GM23248 (cell line): ENCODE results near the gene ZSCAN18. TPM values are rescaled to one million over a fixed set of nuclear protein-coding genes. Genes with fewer than 3 reads are reported as not detected.

Source experiments
- DNase-seq: peaks from one replicate; pipeline ENCODE4 v3.0.0-alpha.2; 2015
- H2AFZ ChIP-seq: fragments of 200-600 bp; sonication (generic); 2 replicates; pipeline ENCODE4 v1.6.1; 2016; ENCODE audit warnings: antibody characterized with exemption
- H3F3A ChIP-seq: fragments of 200-600 bp; sonication (generic); 2 replicates; pipeline ENCODE4 v1.6.1; 2016; ENCODE audit warnings: mild to moderate bottlenecking, antibody characterized with exemption, mixed run types; ENCODE audit not compliant: insufficient read depth
- H3K27ac ChIP-seq: fragments of 200-600 bp; sonication (generic); 2 replicates; pipeline ENCODE4 v1.5.1; 2016; ENCODE audit warnings: mild to moderate bottlenecking
- H3K27me3 ChIP-seq: fragments of 200-600 bp; sonication (generic); replicated peaks from 2 replicates; pipeline ENCODE4 v1.6.1; 2016; ENCODE audit warnings: mild to moderate bottlenecking; ENCODE audit not compliant: insufficient read depth
- H3K36me3 ChIP-seq: fragments of 200-600 bp; sonication (generic); 2 replicates; pipeline ENCODE4 v1.6.1; 2016; ENCODE audit warnings: low read depth, mild to moderate bottlenecking
- H3K4me1 ChIP-seq: fragments of 200-600 bp; sonication (generic); 2 replicates; pipeline ENCODE4 v1.6.1; 2016; ENCODE audit warnings: mild to moderate bottlenecking; ENCODE audit not compliant: insufficient read depth
- H3K4me2 ChIP-seq: fragments of 200-600 bp; sonication (generic); one replicate; pipeline ENCODE4 v1.6.1; 2016; ENCODE audit warnings: mild to moderate bottlenecking; ENCODE audit not compliant: unreplicated experiment
- H3K4me3 ChIP-seq: fragments of 200-600 bp; sonication (generic); 2 replicates; pipeline ENCODE4 v1.5.1; 2016; ENCODE audit warnings: mild to moderate bottlenecking
- H3K79me2 ChIP-seq: fragments of 200-600 bp; sonication (generic); 2 replicates; pipeline ENCODE4 v1.6.1; 2016; ENCODE audit warnings: mild to moderate bottlenecking; ENCODE audit not compliant: insufficient read depth
- H3K9ac ChIP-seq: fragments of 200-600 bp; sonication (generic); 2 replicates; pipeline ENCODE4 v1.6.1; 2016; ENCODE audit warnings: mild to moderate bottlenecking
- H3K9me2 ChIP-seq: fragments of 200-600 bp; sonication (generic); 2 replicates; pipeline ENCODE4 v1.6.1; 2016; ENCODE audit warnings: mixed run types, mild to moderate bottlenecking, moderate library complexity; ENCODE audit not compliant: insufficient read depth
- H3K9me3 ChIP-seq: fragments of 200-600 bp; sonication (generic); one replicate; pipeline ENCODE4 v1.6.1; 2017; ENCODE audit warnings: low read depth
- H4K20me1 ChIP-seq: fragments of 200-600 bp; sonication (generic); 2 replicates; pipeline ENCODE4 v1.6.0; 2016; ENCODE audit not compliant: insufficient read depth
- EZH2 ChIP-seq: fragments of 200-600 bp; sonication (generic); IDR thresholded peaks from 2 replicates; pipeline ENCODE4 v1.6.1; 2018; ENCODE audit warnings: antibody characterized with exemption, mild to moderate bottlenecking; ENCODE audit not compliant: insufficient read depth, poor library complexity, severe bottlenecking
- EZH2phosphoT487 ChIP-seq: fragments of 200-600 bp; sonication (generic); IDR thresholded peaks from 2 replicates; pipeline ENCODE4 v1.6.1; 2018; ENCODE audit warnings: antibody characterized with exemption, moderate library complexity, mild to moderate bottlenecking, low read depth; ENCODE audit not compliant: insufficient read depth
- WGBS, 2 experiments: methylation state at CpG; one replicate each; pipeline ENCODE4 v1.1.6; 2015 to 2017; ENCODE audit warnings: low lambda C conversion rate in 2 of 2, low coverage in 1 of 2; ENCODE audit errors: missing lambda C conversion rate in 2 of 2; 5-methylcytosine and 5-hydroxymethylcytosine counted together
- in situ Hi-C: fragments of 300-500 bp; cut with MboI; formaldehyde crosslinking; loops from 2 replicates; pipeline ENCODE4 v1.15.0; 2020
- polyA plus RNA-seq: library from polyadenylated mRNA; unstranded; fragments of >200 nt; fragmentation: Nextera tagmentation; extraction: Ambion mirVana; gene quantifications from 2 replicates; pipeline ENCODE4 v1.2.1, GENCODE V29; 2016
- total RNA-seq: library from RNA; depleted of rRNA; stranded (reverse); fragments of >200 nt; shearing (Covaris generic); gene quantifications from 2 replicates; pipeline ENCODE4 v1.2.3, GENCODE V29; 2014; rRNA removed

The ZSCAN18 gene
- total and polyA plus RNA-seq, 2 experiments from 2014 or later, result 19.0 to 52.6 TPM

- peak; percentile 16 for DNase-seq
- H3K27ac ChIP-seq, result no peak overlapping the region
- no peaks in the 10 kb centered on the region for H3K4me1 ChIP-seq
- H3K9me3 ChIP-seq, result no peaks in the 10 kb centered on the region
- in situ Hi-C loops, result no loop called here
- 3 to 7% methylated on average over 8 of the region's 8 CpGs for WGBS, 2 experiments
- H3K4me3 ChIP-seq, result no peak overlapping the region
- no peaks in the 10 kb centered on the region for H3F3A ChIP-seq
- H3K36me3 ChIP-seq, result no peaks in the 10 kb centered on the region
- H4K20me1 ChIP-seq, result no peaks in the 10 kb centered on the region
- H3K9me2 ChIP-seq, result no peaks in the 10 kb centered on the region
- H3K79me2 ChIP-seq, result no peaks in the 10 kb centered on the region
- no peaks in the 10 kb centered on the region for H3K27me3 ChIP-seq
- no peak overlapping the region for H2AFZ ChIP-seq
- H3K9ac ChIP-seq, result no peak overlapping the region
- TF ChIP-seq EZH2 (no peak), EZH2phosphoT487 (no peak)
- no peak overlapping the region for H3K4me2 ChIP-seq
Observed at GRCh38 chr19:58035863-58036262, 62.2 kb downstream of the ZSCAN18 start.

DNA sequence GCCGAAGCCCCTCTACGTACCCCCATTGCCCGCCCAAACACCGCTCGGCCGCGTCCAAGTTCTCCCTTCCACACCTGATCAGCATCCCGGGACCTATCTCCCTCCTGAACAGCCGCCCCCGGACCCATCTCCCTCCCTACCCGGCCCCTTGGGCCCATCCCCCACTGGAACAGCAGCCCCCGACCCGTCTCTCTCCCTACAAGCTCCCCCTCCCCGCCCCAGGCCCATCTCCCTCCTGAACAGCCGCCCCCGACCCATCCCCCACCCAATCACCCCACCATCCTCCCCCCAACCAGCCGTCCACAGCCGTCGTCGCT is 63.6 kb downstream of the ZSCAN18 start:
- TF ChIP-seq EZH2 (no peak), EZH2phosphoT487 (no peak)
- in situ Hi-C loops, result no loop called here
- no peak for DNase-seq
- Histone ChIP-seq H3F3A (no peaks in the 10 kb centered on the region), H3K27ac (no peak overlapping the region), H3K36me3 (no peaks in the 10 kb centered on the region), H3K9me3 (no peaks in the 10 kb centered on the region), H4K20me1 (no peaks in the 10 kb centered on the region), H3K4me1 (no peaks in the 10 kb centered on the region), H3K27me3 (no peaks in the 10 kb centered on the region), H3K9ac (peak overlapping the region; percentile 64; the same call in 1 of the 2 replicates), H3K9me2 (no peaks in the 10 kb centered on the region), H3K4me3 (peak overlapping the region; percentile 61), H2AFZ (0 out of 2 replicates have a peak overlapping the region, but pooled peaks have one; percentile 49), H3K4me2 (no peak overlapping the region), H3K79me2 (no peaks in the 10 kb centered on the region)
- WGBS, 2 experiments, result 3 to 8% methylated on average over 5 to 20 of the region's 20 CpGs

Other genes with a start within 250 kb of the ZSCAN18 start
- 10.0 and 14.3 TPM in 2 replicates for gene ZNF587, start 248.4 kb downstream of the ZSCAN18 start, total RNA-seq
- 6.9 and 8.0 TPM in 2 replicates for gene ZNF587, start 248.4 kb downstream of the ZSCAN18 start, polyA plus RNA-seq
- gene ZNF814, start 209.2 kb downstream of the ZSCAN18 start, total RNA-seq, result 3.3 and 3.6 TPM in 2 replicates
- gene ZNF814, start 209.2 kb downstream of the ZSCAN18 start, polyA plus RNA-seq, result 11.7 and 14.1 TPM in 2 replicates
- gene ZNF417, start 181.6 kb downstream of the ZSCAN18 start, total RNA-seq, result 9.8 and 14.7 TPM in 2 replicates
- gene ZNF417, start 181.6 kb downstream of the ZSCAN18 start, polyA plus RNA-seq, result 3.6 and 5.1 TPM in 2 replicates
- 2.6 and 2.8 TPM in 2 replicates for gene ZNF418, start 162.8 kb downstream of the ZSCAN18 start, total RNA-seq
- gene ZNF418, start 162.8 kb downstream of the ZSCAN18 start, polyA plus RNA-seq, result 1.0 and 2.2 TPM in 2 replicates
- gene ZNF256, start 150.5 kb downstream of the ZSCAN18 start, total RNA-seq, result 1.5 and 5.2 TPM in 2 replicates
- gene ZNF256, start 150.5 kb downstream of the ZSCAN18 start, polyA plus RNA-seq, result 3.1 and 3.3 TPM in 2 replicates
- 0.25 TPM in 1 of 2 replicates, not detected in the other for gene C19orf18, start 123.7 kb downstream of the ZSCAN18 start, total RNA-seq
- 0.79 and 1.0 TPM in 2 replicates for gene C19orf18, start 123.7 kb downstream of the ZSCAN18 start, polyA plus RNA-seq
- 15.0 and 17.2 TPM in 2 replicates for gene ZNF606, start 95.4 kb downstream of the ZSCAN18 start, total RNA-seq
- gene ZNF606, start 95.4 kb downstream of the ZSCAN18 start, polyA plus RNA-seq, result 8.0 and 8.1 TPM in 2 replicates
- gene ZSCAN1, start 64.2 kb downstream of the ZSCAN18 start, total RNA-seq, result not detected in 2 replicates
- gene ZSCAN1, start 64.2 kb downstream of the ZSCAN18 start, polyA plus RNA-seq, result 0.27 and 0.39 TPM in 2 replicates
- gene ZNF135, start 38.9 kb downstream of the ZSCAN18 start, total RNA-seq, result 5.1 and 6.4 TPM in 2 replicates
- gene ZNF135, start 38.9 kb downstream of the ZSCAN18 start, polyA plus RNA-seq, result 4.6 and 4.9 TPM in 2 replicates
- gene ZNF329, start 52.6 kb upstream of the ZSCAN18 start, total RNA-seq, result 10.7 and 15.1 TPM in 2 replicates
- gene ZNF329, start 52.6 kb upstream of the ZSCAN18 start, polyA plus RNA-seq, result 1.7 and 2.6 TPM in 2 replicates
- gene ZNF274, start 84.8 kb upstream of the ZSCAN18 start, total RNA-seq, result 18.2 and 20.8 TPM in 2 replicates
- gene ZNF274, start 84.8 kb upstream of the ZSCAN18 start, polyA plus RNA-seq, result 16.5 and 18.0 TPM in 2 replicates
- gene ZNF544, start 130.7 kb upstream of the ZSCAN18 start, total RNA-seq, result 32.0 and 37.8 TPM in 2 replicates
- gene ZNF544, start 130.7 kb upstream of the ZSCAN18 start, polyA plus RNA-seq, result 10.9 and 15.9 TPM in 2 replicates
- gene ZNF8, start 180.7 kb upstream of the ZSCAN18 start, total RNA-seq, result 4.0 and 5.7 TPM in 2 replicates
- 1.1 and 1.2 TPM in 2 replicates for gene ZNF8, start 180.7 kb upstream of the ZSCAN18 start, polyA plus RNA-seq
- gene ERVK3-1, start 207.1 kb upstream of the ZSCAN18 start, total RNA-seq, result 33.7 and 35.0 TPM in 2 replicates
- 40.2 and 41.3 TPM in 2 replicates for gene ERVK3-1, start 207.1 kb upstream of the ZSCAN18 start, polyA plus RNA-seq
- gene ZSCAN22, start 228.8 kb upstream of the ZSCAN18 start, total RNA-seq, result 1.8 and 3.4 TPM in 2 replicates
- gene ZSCAN22, start 228.8 kb upstream of the ZSCAN18 start, polyA plus RNA-seq, result 1.5 and 2.1 TPM in 2 replicates